Subcutaneous preadipocyte (primary cell): ENCODE data around the gene ADAMTS6. TPM values are rescaled to one million over a fixed set of nuclear protein-coding genes. Genes with fewer than 3 reads are reported as not detected.

Experiments used
- small RNA-seq: library from RNA; depleted of rRNA; stranded (forward); fragments of <200 nt; gene quantifications from one replicate; pipeline ENCODE3, GENCODE V24; 2012
- total RNA-seq: library from RNA; depleted of rRNA; stranded (reverse); fragments of >200 nt; gene quantifications from 2 replicates; pipeline ENCODE4 v1.2.3, GENCODE V29; 2012

The ADAMTS6 gene, protein sequence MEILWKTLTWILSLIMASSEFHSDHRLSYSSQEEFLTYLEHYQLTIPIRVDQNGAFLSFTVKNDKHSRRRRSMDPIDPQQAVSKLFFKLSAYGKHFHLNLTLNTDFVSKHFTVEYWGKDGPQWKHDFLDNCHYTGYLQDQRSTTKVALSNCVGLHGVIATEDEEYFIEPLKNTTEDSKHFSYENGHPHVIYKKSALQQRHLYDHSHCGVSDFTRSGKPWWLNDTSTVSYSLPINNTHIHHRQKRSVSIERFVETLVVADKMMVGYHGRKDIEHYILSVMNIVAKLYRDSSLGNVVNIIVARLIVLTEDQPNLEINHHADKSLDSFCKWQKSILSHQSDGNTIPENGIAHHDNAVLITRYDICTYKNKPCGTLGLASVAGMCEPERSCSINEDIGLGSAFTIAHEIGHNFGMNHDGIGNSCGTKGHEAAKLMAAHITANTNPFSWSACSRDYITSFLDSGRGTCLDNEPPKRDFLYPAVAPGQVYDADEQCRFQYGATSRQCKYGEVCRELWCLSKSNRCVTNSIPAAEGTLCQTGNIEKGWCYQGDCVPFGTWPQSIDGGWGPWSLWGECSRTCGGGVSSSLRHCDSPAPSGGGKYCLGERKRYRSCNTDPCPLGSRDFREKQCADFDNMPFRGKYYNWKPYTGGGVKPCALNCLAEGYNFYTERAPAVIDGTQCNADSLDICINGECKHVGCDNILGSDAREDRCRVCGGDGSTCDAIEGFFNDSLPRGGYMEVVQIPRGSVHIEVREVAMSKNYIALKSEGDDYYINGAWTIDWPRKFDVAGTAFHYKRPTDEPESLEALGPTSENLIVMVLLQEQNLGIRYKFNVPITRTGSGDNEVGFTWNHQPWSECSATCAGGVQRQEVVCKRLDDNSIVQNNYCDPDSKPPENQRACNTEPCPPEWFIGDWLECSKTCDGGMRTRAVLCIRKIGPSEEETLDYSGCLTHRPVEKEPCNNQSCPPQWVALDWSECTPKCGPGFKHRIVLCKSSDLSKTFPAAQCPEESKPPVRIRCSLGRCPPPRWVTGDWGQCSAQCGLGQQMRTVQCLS (N-terminal part only)
- total RNA-seq = 43.7 and 68.6 TPM in 2 replicates

DNA sequence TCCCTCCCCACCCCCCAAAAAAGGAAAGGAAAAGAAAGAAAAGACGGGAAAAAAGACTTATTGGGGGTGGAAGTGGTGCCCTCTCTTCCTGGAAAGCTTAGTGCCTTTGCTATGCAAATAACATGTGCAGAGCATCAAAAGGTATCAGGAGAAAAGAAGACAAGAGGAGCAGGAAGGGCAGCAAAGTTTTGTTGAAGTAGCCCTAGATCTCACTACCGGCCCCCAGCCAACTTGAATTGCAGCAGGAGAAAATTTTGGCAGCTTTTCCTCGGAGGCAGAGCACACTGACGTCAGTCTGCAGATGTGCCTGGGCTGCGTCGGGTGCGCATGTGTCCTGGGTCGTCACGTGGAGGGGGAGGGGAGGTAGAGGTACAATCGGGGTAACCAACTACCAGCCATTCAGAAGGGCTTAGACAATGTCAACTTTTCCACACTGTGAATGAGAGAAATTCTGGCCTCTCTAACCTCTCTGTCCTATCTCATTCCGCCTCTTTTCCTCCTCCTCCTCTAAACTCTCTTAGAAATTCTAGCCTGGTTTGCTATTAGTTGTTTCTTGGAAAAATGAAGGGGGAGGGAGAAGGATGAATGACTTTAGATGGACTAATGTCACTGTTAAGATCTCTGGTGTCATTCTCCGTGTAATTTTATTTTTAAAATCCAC is at the start of gene ADAMTS6:
TSS of gene ADAMTS6 (minus strand) at position 286 of the 661 bp plus-strand sequence. CDS start 8,247 bp downstream, outside the sequence.

Small RNA genes lying within 50 kb of the gene (small RNA-seq; reads per million reads assigned to genes)
- gene RF00019 = not detected

Other genes with a start within 250 kb of the ADAMTS6 start
- 20.9 and 36.9 TPM in 2 replicates for gene CENPK, start 81.2 kb upstream of the ADAMTS6 start, total RNA-seq
- gene PPWD1, start 81.4 kb upstream of the ADAMTS6 start, total RNA-seq = 29.3 and 31.2 TPM in 2 replicates
- 20.6 and 22.7 TPM in 2 replicates for gene TRIM23, start 142.4 kb upstream of the ADAMTS6 start, total RNA-seq
- gene SHLD3, start 143.1 kb upstream of the ADAMTS6 start, total RNA-seq = 2.3 and 2.9 TPM in 2 replicates
- 16.4 and 17.3 TPM in 2 replicates for gene TRAPPC13, start 143.1 kb upstream of the ADAMTS6 start, total RNA-seq
- gene SGTB, start 240.2 kb upstream of the ADAMTS6 start, total RNA-seq = 10.4 and 11.0 TPM in 2 replicates
- gene NLN, start 240.3 kb upstream of the ADAMTS6 start, total RNA-seq = 34.9 and 49.9 TPM in 2 replicates